ENCODE data around the gene PSME2. TPM values are rescaled to one million over a fixed set of nuclear protein-coding genes. Genes with fewer than 3 reads are reported as not detected.

PSME2 gene
- total and polyA plus RNA-seq, 2 of the 13 experiments (the other 11 are each of a cell fraction or from before 2014, with no cell fraction given): 332 to 716 TPM

GRCh38 chr14:24131549-24131966 lies 14.9 kb downstream of the PSME2 start (continued):
- no peak for TF ChIP-seq MAFK (conservative IDR thresholded peaks at IDR 0.05 in 1 of 2, IDR thresholded peaks at IDR 0.05 in 1 of 2; ENCODE audit: low read length in 2 of 2)
- TF ChIP-seq ZNF768 (CRISPR knock-in tag; IDR thresholded peaks at IDR 0.05): peak; percentile 51; the same call in 1 of the 2 replicates
- peak; percentile 78; the same call in 1 of the 2 replicates for TF ChIP-seq ZNF710 (CRISPR knock-in tag; IDR thresholded peaks at IDR 0.05; ENCODE audit: borderline replicate concordance)
- TF ChIP-seq ZNF33B (CRISPR knock-in tag; IDR thresholded peaks at IDR 0.05): 0 out of 2 replicates have a peak, but pooled peaks have one; percentile 36
- TF ChIP-seq ZNF704 (CRISPR knock-in tag; IDR thresholded peaks at IDR 0.05; ENCODE audit: borderline replicate concordance): no peak
- TF ChIP-seq PCBP2 (optimal IDR thresholded peaks at IDR 0.05; ENCODE audit: low read depth, low read length, poor library complexity, severe bottlenecking): peak; percentile 38
- TF ChIP-seq, protein P1, sequence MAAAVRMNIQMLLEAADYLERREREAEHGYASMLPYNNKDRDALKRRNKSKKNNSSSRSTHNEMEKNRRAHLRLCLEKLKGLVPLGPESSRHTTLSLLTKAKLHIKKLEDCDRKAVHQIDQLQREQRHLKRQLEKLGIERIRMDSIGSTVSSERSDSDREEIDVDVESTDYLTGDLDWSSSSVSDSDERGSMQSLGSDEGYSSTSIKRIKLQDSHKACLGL (CRISPR knock-in tag; IDR thresholded peaks at IDR 0.05): peak; percentile 45; the same call in 1 of the 2 replicates
- no peak for TF ChIP-seq ZFYVE20 (CRISPR knock-in tag; IDR thresholded peaks at IDR 0.05; ENCODE audit: borderline replicate concordance, low read depth)
- TF ChIP-seq, protein P2, sequence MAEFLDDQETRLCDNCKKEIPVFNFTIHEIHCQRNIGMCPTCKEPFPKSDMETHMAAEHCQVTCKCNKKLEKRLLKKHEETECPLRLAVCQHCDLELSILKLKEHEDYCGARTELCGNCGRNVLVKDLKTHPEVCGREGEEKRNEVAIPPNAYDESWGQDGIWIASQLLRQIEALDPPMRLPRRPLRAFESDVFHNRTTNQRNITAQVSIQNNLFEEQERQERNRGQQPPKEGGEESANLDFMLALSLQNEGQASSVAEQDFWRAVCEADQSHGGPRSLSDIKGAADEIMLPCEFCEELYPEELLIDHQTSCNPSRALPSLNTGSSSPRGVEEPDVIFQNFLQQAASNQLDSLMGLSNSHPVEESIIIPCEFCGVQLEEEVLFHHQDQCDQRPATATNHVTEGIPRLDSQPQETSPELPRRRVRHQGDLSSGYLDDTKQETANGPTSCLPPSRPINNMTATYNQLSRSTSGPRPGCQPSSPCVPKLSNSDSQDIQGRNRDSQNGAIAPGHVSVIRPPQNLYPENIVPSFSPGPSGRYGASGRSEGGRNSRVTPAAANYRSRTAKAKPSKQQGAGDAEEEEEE (CRISPR knock-in tag; IDR thresholded peaks at IDR 0.05; ENCODE audit: borderline replicate concordance): 0 out of 2 replicates have a peak, but pooled peaks have one; percentile 4
- TF ChIP-seq TP53 (CRISPR knock-in tag; conservative IDR thresholded peaks at IDR 0.05): no peak
- 0 out of 2 replicates have a peak, but pooled peaks have one; percentile 3 for TF ChIP-seq ATF7-NPFF (CRISPR knock-in tag; IDR thresholded peaks at IDR 0.05; ENCODE audit: low read depth)
- TF ChIP-seq ZNF44 (CRISPR knock-in tag; IDR thresholded peaks at IDR 0.05): 0 out of 2 replicates have a peak, but pooled peaks have one; percentile 46
- 0 out of 2 replicates have a peak, but pooled peaks have one; percentile 22 for TF ChIP-seq HNF4G (IDR thresholded peaks at IDR 0.05; ENCODE audit: borderline replicate concordance, low read depth, low read length)
- TF ChIP-seq HNF4G (CRISPR knock-in tag; IDR thresholded peaks at IDR 0.05; ENCODE audit: borderline replicate concordance, low read depth): no peak
- TF ChIP-seq, protein P3, sequence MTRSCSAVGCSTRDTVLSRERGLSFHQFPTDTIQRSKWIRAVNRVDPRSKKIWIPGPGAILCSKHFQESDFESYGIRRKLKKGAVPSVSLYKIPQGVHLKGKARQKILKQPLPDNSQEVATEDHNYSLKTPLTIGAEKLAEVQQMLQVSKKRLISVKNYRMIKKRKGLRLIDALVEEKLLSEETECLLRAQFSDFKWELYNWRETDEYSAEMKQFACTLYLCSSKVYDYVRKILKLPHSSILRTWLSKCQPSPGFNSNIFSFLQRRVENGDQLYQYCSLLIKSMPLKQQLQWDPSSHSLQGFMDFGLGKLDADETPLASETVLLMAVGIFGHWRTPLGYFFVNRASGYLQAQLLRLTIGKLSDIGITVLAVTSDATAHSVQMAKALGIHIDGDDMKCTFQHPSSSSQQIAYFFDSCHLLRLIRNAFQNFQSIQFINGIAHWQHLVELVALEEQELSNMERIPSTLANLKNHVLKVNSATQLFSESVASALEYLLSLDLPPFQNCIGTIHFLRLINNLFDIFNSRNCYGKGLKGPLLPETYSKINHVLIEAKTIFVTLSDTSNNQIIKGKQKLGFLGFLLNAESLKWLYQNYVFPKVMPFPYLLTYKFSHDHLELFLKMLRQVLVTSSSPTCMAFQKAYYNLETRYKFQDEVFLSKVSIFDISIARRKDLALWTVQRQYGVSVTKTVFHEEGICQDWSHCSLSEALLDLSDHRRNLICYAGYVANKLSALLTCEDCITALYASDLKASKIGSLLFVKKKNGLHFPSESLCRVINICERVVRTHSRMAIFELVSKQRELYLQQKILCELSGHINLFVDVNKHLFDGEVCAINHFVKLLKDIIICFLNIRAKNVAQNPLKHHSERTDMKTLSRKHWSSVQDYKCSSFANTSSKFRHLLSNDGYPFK (CRISPR knock-in tag; IDR thresholded peaks at IDR 0.05; ENCODE audit: borderline replicate concordance): no peak
- TF ChIP-seq ZMAT3 (CRISPR knock-in tag; conservative IDR thresholded peaks at IDR 0.05): no peak
